Keratinocyte (primary cell): ENCODE results near the gene HAVCR2.

Experiments used
- CTCF ChIP-seq, 3 experiments: IDR thresholded peaks in 1 of 3; conservative IDR thresholded peaks in 1 of 3; optimal IDR thresholded peaks in 1 of 3; 2 replicates in 2 of 3; 3 replicates in 1 of 3; pipeline versions ENCODE3 to v1.5.1; 2011; ENCODE audit warnings: low read length in 3 of 3, mild to moderate bottlenecking in 3 of 3, moderate library complexity in 2 of 3, control low read depth in 1 of 3, inconsistent platforms in 1 of 3; ENCODE audit not compliant: insufficient read depth in 2 of 3; ENCODE audit errors: extremely low read depth in 1 of 3
- EZH2 ChIP-seq: IDR thresholded peaks from one replicate; pipeline ENCODE4 v1.6.1; 2012; ENCODE audit warnings: inconsistent platforms, mild to moderate bottlenecking, low read length, moderate library complexity

- TF ChIP-seq EZH2 (no peak), CTCF (optimal IDR thresholded peaks at IDR 0.05 in 1 of 3, IDR thresholded peaks at IDR 0.05 in 1 of 3, conservative IDR thresholded peaks at IDR 0.05 in 1 of 3; ENCODE audit: extremely low read depth in 1 of 3, insufficient read depth in 2 of 3, low read length in 3 of 3) (peak; percentile 74 to 79 (median 76))
Measured at GRCh38 chr5:157148734-157149615, 40.1 kb upstream of the HAVCR2 start.
